Common myeloid progenitor, CD34-positive (primary cell): ENCODE data around the gene SETD5.

Experiments used
- CTCF ChIA-PET: fragments of 350-600 bp; sonication (Branson Sonifier 250); formaldehyde crosslinking; loops from one replicate; lab custom pipeline; 2021; ENCODE audit warnings: antibody characterized with exemption; lab: Charles Lee
- POLR2A ChIA-PET: fragments of 350-600 bp; sonication (Branson Sonifier 250); formaldehyde crosslinking; loops from one replicate; lab custom pipeline; 2021; ENCODE audit warnings: antibody characterized with exemption; lab: Charles Lee
- DNase-seq, 3 donors: peaks; one replicate each; pipeline versions ENCODE4 v3.0.0 to v3.0.0-alpha.2; 2013
- H3K27ac ChIP-seq, 2 experiments: 1 replicate in 1 of 2; 2 replicates in 1 of 2; pipeline ENCODE4 v1.7.0; 2013; ENCODE audit warnings: inconsistent platforms in 2 of 2, low read length in 2 of 2, mild to moderate bottlenecking in 2 of 2, low read depth in 1 of 2, moderate library complexity in 1 of 2; ENCODE audit not compliant: severe bottlenecking in 2 of 2, insufficient read depth in 1 of 2, poor library complexity in 1 of 2
- H3K27me3 ChIP-seq, 5 experiments: replicated peaks in 2 of 5; 1 replicate in 3 of 5; 2 replicates in 2 of 5; pipeline versions ENCODE4 v1.6.1 to v1.7.0; 2013; ENCODE audit warnings: low read length in 4 of 5, mild to moderate bottlenecking in 2 of 5, moderate library complexity in 2 of 5, inconsistent platforms in 1 of 5; ENCODE audit not compliant: insufficient read depth in 5 of 5, control insufficient read depth in 4 of 5
- H3K36me3 ChIP-seq, 4 experiments: 1 replicate in 2 of 4; 2 replicates in 2 of 4; pipeline versions ENCODE4 v1.6.1 to v1.7.0; 2013; ENCODE audit warnings: low read length in 3 of 4, control low read depth in 1 of 4, mild to moderate bottlenecking in 1 of 4; ENCODE audit not compliant: control insufficient read depth in 4 of 4, insufficient read depth in 4 of 4
- H3K4me1 ChIP-seq, 4 experiments: 1 replicate in 3 of 4; 2 replicates in 1 of 4; pipeline versions ENCODE4 v1.6.1 to v1.7.1; 2013; ENCODE audit warnings: low read length in 3 of 4, mild to moderate bottlenecking in 3 of 4, control low read depth in 1 of 4, inconsistent platforms in 1 of 4, moderate library complexity in 1 of 4; ENCODE audit not compliant: control insufficient read depth in 4 of 4, insufficient read depth in 4 of 4; ENCODE audit errors: control extremely low read depth in 1 of 4
- H3K4me3 ChIP-seq, 7 experiments: 1 replicate in 4 of 7; 2 replicates in 3 of 7; pipeline versions ENCODE4 v1.5.1 to v1.7.0; 2013; ENCODE audit warnings: mild to moderate bottlenecking in 7 of 7, low read length in 6 of 7, moderate library complexity in 6 of 7, inconsistent platforms in 2 of 7, low read depth in 2 of 7, control low read depth in 1 of 7; ENCODE audit not compliant: insufficient read depth in 4 of 7, control insufficient read depth in 1 of 7; ENCODE audit errors: extremely low read depth in 1 of 7
- H3K9me3 ChIP-seq, 5 experiments: 1 replicate in 4 of 5; 2 replicates in 1 of 5; pipeline versions ENCODE4 v1.6.1 to v1.7.1; 2013; ENCODE audit warnings: low read length in 4 of 5, mild to moderate bottlenecking in 2 of 5, inconsistent platforms in 1 of 5, low read depth in 1 of 5, moderate library complexity in 1 of 5; ENCODE audit not compliant: control insufficient read depth in 4 of 5, insufficient read depth in 2 of 5; ENCODE audit errors: control extremely low read depth in 1 of 5
- WGBS: methylation state at CpG from one replicate; pipeline ENCODE4 v1.1.5; 2013; ENCODE audit not compliant: insufficient coverage; 5-methylcytosine and 5-hydroxymethylcytosine counted together

SETD5 gene

GRCh38 chr3:9496893-9497292 lies 99.5 kb downstream of the SETD5 start:
- Histone ChIP-seq H3K27me3 (peaks cover 0 to 39% (median 20%) of the 10 kb centered on the region in 5 experiments), H3K36me3 (no peaks in the 10 kb centered on the region), H3K9me3 (no peaks in the 10 kb centered on the region), H3K4me3 (no peak overlapping the region), H3K27ac (no peak overlapping the region), H3K4me1 (peaks cover 0 to 10% (median 4%) of the 10 kb centered on the region in 4 experiments)
- WGBS: 92% methylated on average over 4 of the region's 6 CpGs
- CTCF ChIA-PET: no interaction called here
- POLR2A ChIA-PET: no interaction called here
- DNase-seq: no peak

DNA sequence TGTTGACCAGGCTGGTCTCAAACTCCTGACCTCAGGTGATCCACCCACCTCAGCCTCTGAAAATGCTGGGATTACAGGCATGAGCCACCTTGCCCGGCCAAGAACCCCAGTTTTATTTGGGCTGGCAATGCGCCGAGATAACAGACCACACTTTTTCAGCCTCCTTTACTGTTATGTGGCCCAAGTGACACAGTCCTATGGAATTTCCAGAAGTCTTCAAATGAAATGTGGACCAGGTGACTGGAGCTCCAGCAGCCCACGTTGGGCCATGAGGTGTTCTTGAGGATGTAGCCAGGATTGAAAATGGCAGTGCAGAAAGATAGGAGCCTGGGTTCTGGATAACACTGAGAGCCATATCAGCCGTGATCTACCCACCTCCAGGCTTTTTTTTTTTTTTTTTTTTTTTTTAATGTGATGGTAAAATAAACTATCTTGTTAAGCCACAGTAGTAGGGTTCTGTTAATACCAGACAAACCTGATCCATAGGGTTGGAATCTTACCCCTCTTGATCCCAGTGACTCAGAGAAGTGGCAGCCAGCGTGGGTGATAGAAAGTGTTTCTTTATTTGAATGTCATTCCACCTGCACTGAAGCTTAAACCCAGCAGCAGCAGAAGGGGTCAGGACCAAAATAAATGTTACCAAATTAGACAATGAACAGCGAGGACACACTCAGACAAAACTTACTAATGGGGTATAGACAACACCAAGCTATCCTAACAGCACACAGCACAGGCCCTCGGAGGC lies 100.6 kb downstream of the SETD5 start:
- CTCF ChIA-PET: interaction anchor here (0.7 kb wide), 1 partner anchor 132 kb away, joined by 4 read pairs; no protein-coding TSS in a partner anchor
- no peak overlapping the region for H3K27ac ChIP-seq
- 95% methylated on average over 6 of the region's 8 CpGs for WGBS
- no peak overlapping the region for H3K4me3 ChIP-seq
- H3K9me3 ChIP-seq: no peaks in the 10 kb centered on the region
- H3K36me3 ChIP-seq: no peaks in the 10 kb centered on the region
- POLR2A ChIA-PET: no interaction called here
- H3K4me1 ChIP-seq: peaks cover 0 to 10% (median 4%) of the 10 kb centered on the region in 4 experiments
- DNase-seq: no peak
- peaks cover 0 to 42% (median 20%) of the 10 kb centered on the region in 5 experiments for H3K27me3 ChIP-seq

GRCh38 chr3:9498781-9499180 lies 101.4 kb downstream of the SETD5 start:
- Histone ChIP-seq H3K4me1 (peaks cover 0 to 10% (median 4%) of the 10 kb centered on the region in 4 experiments), H3K4me3 (no peak overlapping the region), H3K9me3 (no peaks in the 10 kb centered on the region), H3K27me3 (peaks cover 0 to 42% (median 20%) of the 10 kb centered on the region in 5 experiments), H3K36me3 (no peaks in the 10 kb centered on the region), H3K27ac (no peak overlapping the region)
- ChIA-PET POLR2A (no interaction called here), CTCF (interaction anchor here (0.7 kb wide), 1 partner anchor 131 kb away, joined by 4 read pairs; no protein-coding TSS in a partner anchor)
- 90% methylated on average over 6 of the region's 6 CpGs for WGBS
- no peak for DNase-seq

GRCh38 chr3:9499455-9500107 lies 102.2 kb downstream of the SETD5 start:
- Histone ChIP-seq H3K4me1 (peaks cover 0 to 10% (median 4%) of the 10 kb centered on the region in 4 experiments), H3K27ac (no peak overlapping the region), H3K36me3 (no peaks in the 10 kb centered on the region), H3K27me3 (peaks cover 0 to 42% (median 20%) of the 10 kb centered on the region in 5 experiments), H3K9me3 (no peaks in the 10 kb centered on the region), H3K4me3 (no peak overlapping the region)
- CTCF ChIA-PET: interaction anchor here (1.1 kb wide), 1 partner anchor 9 kb away, joined by 3 read pairs; no protein-coding TSS in a partner anchor
- POLR2A ChIA-PET: interaction anchor here (0.6 kb wide), 1 partner anchor 1789 kb away, joined by 5 read pairs; no protein-coding TSS in a partner anchor
- 31% methylated on average over 14 of the region's 19 CpGs for WGBS
- no peak for DNase-seq

DNA sequence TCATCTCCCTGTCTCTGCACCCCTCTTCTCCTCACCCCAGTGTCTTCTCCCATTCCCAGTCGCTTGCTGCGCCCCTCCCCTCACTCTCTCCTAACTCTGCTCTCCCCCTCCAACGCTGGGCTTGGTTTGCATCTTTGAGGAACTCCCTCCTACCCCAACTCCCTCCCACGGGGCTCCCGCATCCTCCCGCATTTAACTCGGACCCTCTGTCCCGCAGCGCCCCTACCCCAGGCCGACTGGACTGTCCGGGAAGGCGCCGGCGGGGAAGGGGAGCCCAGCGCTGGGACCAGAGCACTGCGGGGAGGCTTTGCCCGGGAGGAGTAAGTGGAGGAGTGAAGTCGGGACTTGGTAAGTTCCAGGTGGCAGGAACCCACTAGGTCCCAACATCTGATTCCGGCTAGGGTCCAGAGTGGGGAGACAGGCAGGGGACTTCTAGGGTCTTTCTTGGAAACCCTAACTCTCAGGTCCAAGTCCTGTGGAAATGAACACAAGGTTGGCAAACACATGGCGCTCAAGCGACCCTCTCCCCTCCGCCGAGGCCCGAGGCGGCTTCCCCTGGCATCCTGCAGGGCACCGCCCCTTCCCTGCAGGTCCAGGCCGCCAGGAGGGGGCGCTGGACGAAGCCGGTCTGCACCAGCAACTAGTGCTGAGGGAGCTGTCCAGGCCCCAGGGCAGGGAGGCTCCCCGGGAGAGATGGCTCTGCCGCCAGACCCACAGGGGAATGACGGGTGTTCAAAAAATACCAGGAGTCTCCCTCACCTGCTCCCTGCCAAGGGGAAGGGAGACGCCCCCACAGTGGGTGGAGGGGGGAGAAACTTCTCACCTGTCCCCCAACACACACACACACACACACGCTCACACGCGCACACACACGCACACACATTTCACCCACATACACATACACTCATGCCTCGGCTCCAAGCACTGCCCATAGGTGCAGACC lies 103.0 kb downstream of the SETD5 start:
- no peak overlapping the region for H3K27ac ChIP-seq
- H3K27me3 ChIP-seq: peaks cover 0 to 44% (median 20%) of the 10 kb centered on the region in 5 experiments
- H3K9me3 ChIP-seq: no peaks in the 10 kb centered on the region
- no peaks in the 10 kb centered on the region for H3K36me3 ChIP-seq
- CTCF ChIA-PET: interaction anchor here (0.9 to 1.1 kb wide), 2 partner anchors 10 to 185 kb away, joined by 3 read pairs; no protein-coding TSS in a partner anchor
- POLR2A ChIA-PET: no interaction called here
- peak; percentile 54 to 80 (median 79) for DNase-seq
- peak overlapping the region in 4 of 7 experiments; percentile 3 to 33 (median 24) for H3K4me3 ChIP-seq
- WGBS: 1% methylated on average over 7 of the region's 39 CpGs
- H3K4me1 ChIP-seq: peaks cover 0 to 10% (median 4%) of the 10 kb centered on the region in 4 experiments

DNA sequence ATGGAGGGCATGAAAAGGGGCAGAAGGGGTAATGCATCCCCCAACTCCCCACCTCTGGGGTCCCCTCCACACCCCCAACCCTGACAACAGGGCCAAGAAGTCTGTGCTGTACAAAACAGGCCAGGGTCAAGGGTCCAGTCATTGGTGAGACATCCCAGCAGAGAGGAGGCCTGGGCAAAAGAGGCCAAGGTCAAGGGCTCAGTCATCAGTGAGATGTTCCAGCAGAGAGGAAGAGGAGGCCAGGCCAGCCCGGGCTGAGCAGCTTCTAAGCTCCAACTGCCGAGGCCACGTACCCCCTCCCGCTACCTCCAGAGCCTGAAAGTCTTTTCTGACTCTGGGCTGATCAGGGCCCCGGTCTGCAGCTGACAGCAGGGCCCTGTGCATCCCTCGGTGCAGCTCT lies 103.8 kb downstream of the SETD5 start:
- ChIA-PET POLR2A (no interaction called here), CTCF (interaction anchor here (0.6 to 0.9 kb wide), 2 partner anchors 184 to 1614 kb away, joined by 3 read pairs; no protein-coding TSS in a partner anchor)
- 95% methylated on average over 4 of the region's 6 CpGs for WGBS
- Histone ChIP-seq H3K36me3 (no peaks in the 10 kb centered on the region), H3K9me3 (no peaks in the 10 kb centered on the region), H3K4me3 (no peak overlapping the region), H3K4me1 (peaks cover 0 to 10% (median 4%) of the 10 kb centered on the region in 4 experiments), H3K27me3 (peaks cover 0 to 51% (median 20%) of the 10 kb centered on the region in 5 experiments), H3K27ac (no peak overlapping the region)
- DNase-seq: no peak
